HCT116 (cell line): ENCODE measurements around the gene RAB32. TPM values are rescaled to one million over a fixed set of nuclear protein-coding genes. Genes with fewer than 3 reads are reported as not detected.

Source experiments
- ATAC-seq: fragments of 200-7000 bp; cut with Tn5 transposase; 2 replicates; pipeline ENCODE4 v1.9.1; 2020; ENCODE audit warnings: mild to moderate bottlenecking, moderate library complexity
- BruUV-seq: library from RNA; stranded (reverse); fragments of 400-500 nt; replicated peaks from 2 replicates; lab custom pipeline; 2021; lab: Mats Ljungman, UMichigan
- CTCF ChIA-PET: fragments of 300-600 bp; sonication (Branson Sonifier 250); formaldehyde crosslinking; loops from one replicate; lab custom pipeline; 2021; ENCODE audit warnings: antibody characterized with exemption; lab: Charles Lee
- POLR2A ChIA-PET: fragments of 300-600, 350-600 bp; sonication (Branson Sonifier 250); formaldehyde crosslinking; loops from one replicate; lab custom pipeline; 2021; ENCODE audit warnings: antibody characterized with exemption; lab: Charles Lee
- RAD21 ChIA-PET, 2 experiments: fragments of 300-600 bp; sonication (Branson Sonifier 250); formaldehyde crosslinking; loops; one replicate each; lab custom pipeline; 2023; ENCODE audit warnings: low total read pairs in 2 of 2; ENCODE audit not compliant: uncharacterized antibody in 2 of 2, unreplicated experiment in 2 of 2, low non-redundant PET in 1 of 2; lab: Charles Lee
- DNase-seq: peaks from one replicate; pipeline ENCODE4 v3.0.0-alpha.2; 2010; ENCODE audit warnings: low read depth, low spot score
- H2AFZ ChIP-seq: fragments of 200-600 bp; shearing (Covaris generic), sonication (generic); 2 replicates; pipeline ENCODE4 v1.6.1; 2017; ENCODE audit warnings: low read depth, mixed run types, mixed read lengths, antibody characterized with exemption, low read length; ENCODE audit not compliant: poor library complexity, severe bottlenecking
- H3K27ac ChIP-seq: 2 replicates; pipeline ENCODE4 v1.5.1; 2012; ENCODE audit warnings: low read depth, low read length
- H3K27me3 ChIP-seq: fragments of 200-600 bp; sonication (generic); 2 replicates; pipeline ENCODE4 v1.6.1; 2016; ENCODE audit warnings: mixed run types, low read length, mixed read lengths; ENCODE audit not compliant: insufficient read depth
- H3K36me3 ChIP-seq, 2 experiments: fragments of 200-500 bp in 1 of 2; fragments of 200-600 bp in 1 of 2; sonication (Bioruptor generic) in 1 of 2; sonication (generic) in 1 of 2; 2 replicates each; pipeline versions ENCODE4 v1.5.1 to v1.6.1; 2014 to 2016; ENCODE audit warnings: low read length in 2 of 2, inconsistent platforms in 1 of 2, mixed read lengths in 1 of 2, mixed run types in 1 of 2; ENCODE audit not compliant: insufficient read depth in 2 of 2, control insufficient read depth in 1 of 2
- H3K4me1 ChIP-seq, 2 experiments: fragments of 200-600 bp in 1 of 2; sonication (generic) in 1 of 2; 2 replicates each; pipeline versions ENCODE4 v1.5.1 to v1.6.1; 2012 to 2017; ENCODE audit warnings: low read length in 2 of 2, inconsistent platforms in 1 of 2, mild to moderate bottlenecking in 1 of 2, mixed read lengths in 1 of 2, mixed run types in 1 of 2, moderate library complexity in 1 of 2; ENCODE audit not compliant: insufficient read depth in 2 of 2, control insufficient read depth in 1 of 2
- H3K4me2 ChIP-seq: fragments of 200-600 bp; sonication (generic); 2 replicates; pipeline ENCODE4 v1.6.1; 2017; ENCODE audit warnings: mixed run types, low read length, mixed read lengths
- H3K4me3 ChIP-seq, 2 experiments: fragments of 200-600 bp in 1 of 2; sonication (generic) in 1 of 2; replicated peaks in 1 of 2; 2 replicates each; pipeline ENCODE4 v1.5.1; 2011 to 2016; ENCODE audit warnings: low read length in 2 of 2, control low read depth in 1 of 2, low read depth in 1 of 2, mild to moderate bottlenecking in 1 of 2, mixed read lengths in 1 of 2, mixed run types in 1 of 2
- H3K79me2 ChIP-seq: fragments of 200-600 bp; sonication (generic); 2 replicates; pipeline ENCODE4 v1.6.1; 2017; ENCODE audit warnings: mild to moderate bottlenecking, mixed run types, low read length, moderate library complexity, mixed read lengths; ENCODE audit not compliant: insufficient read depth
- H3K9ac ChIP-seq: fragments of 200-600 bp; sonication (generic); 2 replicates; pipeline ENCODE4 v1.6.1; 2016; ENCODE audit warnings: low read length, mixed read lengths
- H3K9me2 ChIP-seq: fragments of 200-600 bp; sonication (generic), shearing (Covaris generic); 2 replicates; pipeline ENCODE4 v1.6.1; 2017; ENCODE audit warnings: mixed run types, mild to moderate bottlenecking, moderate library complexity; ENCODE audit not compliant: insufficient read depth
- H3K9me3 ChIP-seq, 2 experiments: fragments of 200-500 bp in 1 of 2; fragments of 200-600 bp in 1 of 2; sonication (Bioruptor generic) in 1 of 2; sonication (generic) in 1 of 2; 2 replicates each; pipeline ENCODE4 v1.6.1; 2014 to 2017; ENCODE audit warnings: low read length in 2 of 2, mixed read lengths in 2 of 2, inconsistent platforms in 1 of 2, low read depth in 1 of 2, mild to moderate bottlenecking in 1 of 2, mixed run types in 1 of 2, moderate library complexity in 1 of 2; ENCODE audit not compliant: control insufficient read depth in 1 of 2, insufficient read depth in 1 of 2
- H4K20me1 ChIP-seq: fragments of 200-600 bp; sonication (generic), shearing (Covaris generic); 2 replicates; pipeline ENCODE4 v1.6.1; 2017; ENCODE audit warnings: mixed run types, mild to moderate bottlenecking, moderate library complexity; ENCODE audit not compliant: insufficient read depth
- CEBPB ChIP-seq: IDR thresholded peaks from 2 replicates; pipeline ENCODE4 v1.6.1; 2012; ENCODE audit warnings: low read depth
- EGR1 ChIP-seq: IDR thresholded peaks from 2 replicates; pipeline ENCODE4 v1.6.1; 2012; ENCODE audit warnings: low read depth
- JUND ChIP-seq: IDR thresholded peaks from 2 replicates; pipeline ENCODE4 v1.6.1; 2012
- RAD21 ChIP-seq: IDR thresholded peaks from 2 replicates; pipeline ENCODE4 v1.6.1; 2012; ENCODE audit warnings: low read depth, mild to moderate bottlenecking
- REST ChIP-seq: IDR thresholded peaks from 2 replicates; pipeline ENCODE4 v1.6.1; 2012; ENCODE audit warnings: low read depth
- ZNF274 ChIP-seq: fragments of 200-500 bp; sonication (Bioruptor generic); IDR thresholded peaks from 2 replicates; pipeline ENCODE4 v1.6.1; 2014; ENCODE audit warnings: mild to moderate bottlenecking, low read depth, low read length, inconsistent platforms
- intact Hi-C: fragments of 100-400 bp; cut with micrococcal nuclease; formaldehyde crosslinking; loops from 2 replicates; pipeline ENCODE4 v1.10.0; 2022
- total RNA-seq: library from RNA; stranded (reverse); gene quantifications from one replicate; pipeline ENCODE4 v1.2.1, GENCODE V29; 2021; ENCODE audit not compliant: unreplicated experiment

RAB32 gene
- total RNA-seq, 1 experiment from 2014 or later, result not detected

DNA sequence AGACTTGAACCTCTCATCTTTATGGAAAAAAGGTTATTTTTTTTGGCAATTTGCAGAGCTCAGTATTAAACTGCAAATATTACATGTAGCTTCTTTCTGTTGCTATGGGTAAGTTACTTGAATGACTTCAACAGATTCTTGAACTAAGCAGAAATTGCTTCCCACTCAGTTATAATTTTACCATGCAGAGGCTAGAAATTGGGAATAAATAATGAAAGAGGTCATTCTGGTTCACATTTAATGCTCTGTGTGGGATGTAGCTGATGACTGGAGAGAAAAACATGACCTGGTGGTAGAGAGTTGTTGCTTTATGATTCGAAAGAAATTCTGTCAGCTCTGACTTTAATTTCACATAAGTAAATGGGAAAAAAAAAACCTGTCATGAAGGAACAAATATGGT, 38.3 kb downstream of the RAB32 start (continued):
- TF ChIP-seq REST, result no peak
- TF ChIP-seq ZNF274, result no peak

GRCh38 chr6:146582857-146583256, 39.2 kb downstream of the RAB32 start:
- intact Hi-C loops, result no loop called here
- Histone ChIP-seq H3K4me1 (no peaks in the 10 kb centered on the region), H3K27ac (no peak overlapping the region), H3K36me3 (no peaks in the 10 kb centered on the region), H3K4me2 (no peak overlapping the region), H3K4me3 (no peak overlapping the region), H3K9me3 (no peaks in the 10 kb centered on the region), H3K27me3 (no peaks in the 10 kb centered on the region), H3K79me2 (no peaks in the 10 kb centered on the region), H2AFZ (no peak overlapping the region), H3K9ac (no peak overlapping the region), H4K20me1 (no peaks in the 10 kb centered on the region), H3K9me2 (no peaks in the 10 kb centered on the region)
- ATAC-seq (no peak), DNase-seq (no peak)
- no peak for TF ChIP-seq JUND
- TF ChIP-seq EGR1, result no peak
- no peak for TF ChIP-seq CEBPB
- no peak for TF ChIP-seq RAD21
- BruUV-seq, result no TSS peak
- ChIA-PET POLR2A (no interaction called here), RAD21 (no interaction called here), CTCF (no interaction called here)
